Thyroid gland (tissue), 4 donors: ENCODE measurements around the gene PMFBP1.

ENCODE experiments used
- POLR2A ChIP-seq, 2 donors: fragments of 450-650 bp; IDR thresholded peaks; one replicate each; pipeline ENCODE4 v1.6.1; 2017; ENCODE audit warnings: antibody characterized with exemption in 2 of 2, mild to moderate bottlenecking in 2 of 2, moderate library complexity in 1 of 2
- TF ChIP-seq, protein P1 (sequence below), 6 experiments: fragments of 200-600 bp in 3 of 6; fragments of 450-650 bp in 3 of 6; sonication (generic) in 3 of 6; IDR thresholded peaks; one replicate each; pipeline ENCODE4 v1.5.1; 2016 to 2019; ENCODE audit warnings: antibody characterized with exemption in 6 of 6, mild to moderate bottlenecking in 2 of 6, inconsistent platforms in 1 of 6, moderate library complexity in 1 of 6

DNA sequence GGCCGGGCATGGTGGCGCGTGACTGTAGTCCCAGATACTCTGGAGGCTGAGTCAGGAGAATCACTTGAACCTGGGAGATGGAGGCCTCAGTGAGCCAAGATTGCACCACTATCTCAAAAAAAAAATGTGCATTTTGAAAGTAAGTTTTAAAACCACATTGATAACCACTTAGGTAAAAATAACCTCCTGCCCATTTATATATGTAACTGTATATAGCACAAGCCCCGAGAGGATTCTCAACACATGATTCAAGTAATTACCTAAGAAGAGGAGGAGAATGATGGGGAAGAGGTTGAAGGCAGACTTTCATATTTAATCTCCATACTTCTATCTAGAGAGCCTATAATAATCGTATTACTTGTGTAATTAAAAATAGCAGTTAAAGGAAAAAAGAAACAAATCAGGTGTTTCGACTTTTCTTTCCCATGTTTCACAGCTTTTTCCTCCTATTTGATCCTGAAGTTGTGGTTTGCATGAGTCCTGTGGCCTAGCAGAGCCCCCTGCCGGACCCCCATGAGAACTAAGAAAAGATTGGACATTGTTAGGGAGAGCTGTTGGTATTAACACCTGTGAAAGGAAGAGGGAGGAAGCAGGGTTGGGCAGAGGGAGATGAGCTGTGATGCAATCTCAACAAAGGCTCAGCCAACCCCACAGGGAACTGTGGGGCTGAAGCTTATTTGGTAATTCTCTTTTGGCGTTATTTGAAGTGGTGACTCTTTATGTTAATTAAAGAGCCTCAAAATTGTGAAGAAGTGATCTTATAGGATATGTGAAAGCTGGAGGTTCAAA, 22.1 kb downstream of the PMFBP1 start:
- TF ChIP-seq, protein P1, sequence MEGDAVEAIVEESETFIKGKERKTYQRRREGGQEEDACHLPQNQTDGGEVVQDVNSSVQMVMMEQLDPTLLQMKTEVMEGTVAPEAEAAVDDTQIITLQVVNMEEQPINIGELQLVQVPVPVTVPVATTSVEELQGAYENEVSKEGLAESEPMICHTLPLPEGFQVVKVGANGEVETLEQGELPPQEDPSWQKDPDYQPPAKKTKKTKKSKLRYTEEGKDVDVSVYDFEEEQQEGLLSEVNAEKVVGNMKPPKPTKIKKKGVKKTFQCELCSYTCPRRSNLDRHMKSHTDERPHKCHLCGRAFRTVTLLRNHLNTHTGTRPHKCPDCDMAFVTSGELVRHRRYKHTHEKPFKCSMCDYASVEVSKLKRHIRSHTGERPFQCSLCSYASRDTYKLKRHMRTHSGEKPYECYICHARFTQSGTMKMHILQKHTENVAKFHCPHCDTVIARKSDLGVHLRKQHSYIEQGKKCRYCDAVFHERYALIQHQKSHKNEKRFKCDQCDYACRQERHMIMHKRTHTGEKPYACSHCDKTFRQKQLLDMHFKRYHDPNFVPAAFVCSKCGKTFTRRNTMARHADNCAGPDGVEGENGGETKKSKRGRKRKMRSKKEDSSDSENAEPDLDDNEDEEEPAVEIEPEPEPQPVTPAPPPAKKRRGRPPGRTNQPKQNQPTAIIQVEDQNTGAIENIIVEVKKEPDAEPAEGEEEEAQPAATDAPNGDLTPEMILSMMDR (IDR thresholded peaks at IDR 0.05), result no peak
- no peak for TF ChIP-seq POLR2A (IDR thresholded peaks at IDR 0.05)
